GM23338 (cell line): ENCODE data around the gene ZNF385B. TPM values are rescaled to one million over a fixed set of nuclear protein-coding genes. Genes with fewer than 3 reads are reported as not detected.

Experiments
- ETS1 ChIP-seq: IDR thresholded peaks from 2 replicates; pipeline ENCODE4 v1.6.1; 2016; ENCODE audit warnings: antibody characterized with exemption
- EZH2 ChIP-seq: fragments of 200-600 bp; sonication (generic); IDR thresholded peaks from one replicate; pipeline ENCODE4 v1.8.0; 2017; ENCODE audit warnings: antibody characterized with exemption, mild to moderate bottlenecking, low read depth; ENCODE audit not compliant: unreplicated experiment
- NANOG ChIP-seq: IDR thresholded peaks from 2 replicates; pipeline ENCODE4 v1.6.1; 2016; ENCODE audit warnings: antibody characterized with exemption, borderline replicate concordance
- POLR2AphosphoS5 ChIP-seq: IDR thresholded peaks from 2 replicates; pipeline ENCODE4 v1.6.1; 2016; ENCODE audit warnings: antibody characterized with exemption, low read depth
- REST ChIP-seq: IDR thresholded peaks from one replicate; pipeline ENCODE4 v1.6.1; 2018; ENCODE audit warnings: antibody characterized with exemption; ENCODE audit not compliant: unreplicated experiment
- ZNF114 ChIP-seq: fragments of 250-450 bp; sonication (Bioruptor Pico); IDR thresholded peaks from 2 replicates; pipeline ENCODE4 v1.5.0; 2020; ENCODE audit warnings: mild to moderate bottlenecking, moderate library complexity
- ZNF331 ChIP-seq: fragments of 250-450 bp; sonication (Bioruptor Pico); IDR thresholded peaks from 2 replicates; pipeline ENCODE4 v1.5.0; 2020; ENCODE audit warnings: low read depth, mild to moderate bottlenecking, moderate library complexity
- polyA plus RNA-seq: library from polyadenylated mRNA; unstranded; fragments of >200 nt; fragmentation: Nextera tagmentation; extraction: Ambion mirVana; gene quantifications from 2 replicates; pipeline ENCODE4 v1.2.1, GENCODE V29; 2016
- total RNA-seq: library from RNA; depleted of rRNA; stranded (reverse); fragments of >200 nt; shearing (Covaris generic); gene quantifications from 2 replicates; pipeline ENCODE4 v1.2.3, GENCODE V29; 2014
- TF ChIP-seq, protein P1 (sequence below): fragments of 250-450 bp; sonication (Bioruptor Pico); IDR thresholded peaks from 2 replicates; pipeline ENCODE4 v1.5.0; 2020; ENCODE audit warnings: mild to moderate bottlenecking, moderate library complexity

ZNF385B gene
- total and polyA plus RNA-seq, 2 experiments from 2014 or later, result 1.5 to 4.6 TPM

DNA sequence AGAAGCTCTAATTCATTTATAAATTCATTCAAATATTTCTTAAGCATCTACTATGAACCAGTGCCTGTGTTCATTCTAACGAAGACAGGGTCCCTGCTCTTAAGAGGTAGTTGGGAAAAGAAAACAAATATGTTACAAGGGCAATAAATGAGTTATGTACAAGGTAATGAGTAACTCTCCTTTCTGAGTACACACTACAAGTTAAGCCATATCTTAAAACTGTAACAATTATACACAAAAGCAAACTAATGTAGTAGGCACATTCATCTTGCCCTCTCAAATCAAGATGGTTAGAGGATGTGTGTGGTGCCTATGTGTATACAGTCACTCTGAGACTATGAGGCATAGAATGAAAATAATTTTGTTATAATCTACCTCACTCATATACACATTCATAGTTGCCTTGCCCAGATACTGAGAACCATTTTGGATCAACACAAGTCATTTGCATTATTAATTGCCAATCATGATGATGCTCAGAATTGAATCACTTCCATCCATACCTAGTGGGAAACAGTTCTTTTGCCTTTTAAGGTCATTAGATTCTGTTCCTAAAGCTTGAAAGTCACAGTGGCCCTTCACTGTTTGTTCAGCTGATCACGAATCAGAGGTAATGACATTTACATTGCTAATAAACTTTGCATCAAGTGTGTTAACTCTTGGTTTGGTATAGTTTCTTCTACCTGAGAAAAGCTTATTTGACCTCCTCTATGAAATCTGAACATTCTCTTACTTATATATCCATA lies 283.1 kb downstream of the ZNF385B start (continued):
- TF ChIP-seq, protein P1, sequence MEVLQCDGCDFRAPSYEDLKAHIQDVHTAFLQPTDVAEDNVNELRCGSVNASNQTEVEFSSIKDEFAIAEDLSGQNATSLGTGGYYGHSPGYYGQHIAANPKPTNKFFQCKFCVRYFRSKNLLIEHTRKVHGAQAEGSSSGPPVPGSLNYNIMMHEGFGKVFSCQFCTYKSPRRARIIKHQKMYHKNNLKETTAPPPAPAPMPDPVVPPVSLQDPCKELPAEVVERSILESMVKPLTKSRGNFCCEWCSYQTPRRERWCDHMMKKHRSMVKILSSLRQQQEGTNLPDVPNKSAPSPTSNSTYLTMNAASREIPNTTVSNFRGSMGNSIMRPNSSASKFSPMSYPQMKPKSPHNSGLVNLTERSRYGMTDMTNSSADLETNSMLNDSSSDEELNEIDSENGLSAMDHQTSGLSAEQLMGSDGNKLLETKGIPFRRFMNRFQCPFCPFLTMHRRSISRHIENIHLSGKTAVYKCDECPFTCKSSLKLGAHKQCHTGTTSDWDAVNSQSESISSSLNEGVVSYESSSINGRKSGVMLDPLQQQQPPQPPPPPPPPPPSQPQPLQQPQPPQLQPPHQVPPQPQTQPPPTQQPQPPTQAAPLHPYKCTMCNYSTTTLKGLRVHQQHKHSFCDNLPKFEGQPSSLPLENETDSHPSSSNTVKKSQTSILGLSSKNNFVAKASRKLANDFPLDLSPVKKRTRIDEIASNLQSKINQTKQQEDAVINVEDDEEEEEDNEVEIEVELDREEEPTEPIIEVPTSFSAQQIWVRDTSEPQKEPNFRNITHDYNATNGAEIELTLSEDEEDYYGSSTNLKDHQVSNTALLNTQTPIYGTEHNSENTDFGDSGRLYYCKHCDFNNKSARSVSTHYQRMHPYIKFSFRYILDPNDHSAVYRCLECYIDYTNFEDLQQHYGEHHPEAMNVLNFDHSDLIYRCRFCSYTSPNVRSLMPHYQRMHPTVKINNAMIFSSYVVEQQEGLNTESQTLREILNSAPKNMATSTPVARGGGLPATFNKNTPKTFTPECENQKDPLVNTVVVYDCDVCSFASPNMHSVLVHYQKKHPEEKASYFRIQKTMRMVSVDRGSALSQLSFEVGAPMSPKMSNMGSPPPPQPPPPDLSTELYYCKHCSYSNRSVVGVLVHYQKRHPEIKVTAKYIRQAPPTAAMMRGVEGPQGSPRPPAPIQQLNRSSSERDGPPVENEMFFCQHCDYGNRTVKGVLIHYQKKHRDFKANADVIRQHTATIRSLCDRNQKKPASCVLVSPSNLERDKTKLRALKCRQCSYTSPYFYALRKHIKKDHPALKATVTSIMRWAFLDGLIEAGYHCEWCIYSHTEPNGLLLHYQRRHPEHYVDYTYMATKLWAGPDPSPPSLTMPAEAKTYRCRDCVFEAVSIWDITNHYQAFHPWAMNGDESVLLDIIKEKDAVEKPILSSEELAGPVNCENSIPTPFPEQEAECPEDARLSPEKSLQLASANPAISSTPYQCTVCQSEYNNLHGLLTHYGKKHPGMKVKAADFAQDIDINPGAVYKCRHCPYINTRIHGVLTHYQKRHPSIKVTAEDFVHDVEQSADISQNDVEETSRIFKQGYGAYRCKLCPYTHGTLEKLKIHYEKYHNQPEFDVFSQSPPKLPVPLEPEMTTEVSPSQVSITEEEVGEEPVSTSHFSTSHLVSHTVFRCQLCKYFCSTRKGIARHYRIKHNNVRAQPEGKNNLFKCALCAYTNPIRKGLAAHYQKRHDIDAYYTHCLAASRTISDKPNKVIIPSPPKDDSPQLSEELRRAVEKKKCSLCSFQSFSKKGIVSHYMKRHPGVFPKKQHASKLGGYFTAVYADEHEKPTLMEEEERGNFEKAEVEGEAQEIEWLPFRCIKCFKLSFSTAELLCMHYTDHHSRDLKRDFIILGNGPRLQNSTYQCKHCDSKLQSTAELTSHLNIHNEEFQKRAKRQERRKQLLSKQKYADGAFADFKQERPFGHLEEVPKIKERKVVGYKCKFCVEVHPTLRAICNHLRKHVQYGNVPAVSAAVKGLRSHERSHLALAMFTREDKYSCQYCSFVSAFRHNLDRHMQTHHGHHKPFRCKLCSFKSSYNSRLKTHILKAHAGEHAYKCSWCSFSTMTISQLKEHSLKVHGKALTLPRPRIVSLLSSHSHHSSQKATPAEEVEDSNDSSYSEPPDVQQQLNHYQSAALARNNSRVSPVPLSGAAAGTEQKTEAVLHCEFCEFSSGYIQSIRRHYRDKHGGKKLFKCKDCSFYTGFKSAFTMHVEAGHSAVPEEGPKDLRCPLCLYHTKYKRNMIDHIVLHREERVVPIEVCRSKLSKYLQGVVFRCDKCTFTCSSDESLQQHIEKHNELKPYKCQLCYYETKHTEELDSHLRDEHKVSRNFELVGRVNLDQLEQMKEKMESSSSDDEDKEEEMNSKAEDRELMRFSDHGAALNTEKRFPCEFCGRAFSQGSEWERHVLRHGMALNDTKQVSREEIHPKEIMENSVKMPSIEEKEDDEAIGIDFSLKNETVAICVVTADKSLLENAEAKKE (CRISPR knock-in tag), result no peak
- TF ChIP-seq REST (no peak), EZH2 (no peak), POLR2AphosphoS5 (no peak), ZNF331 (CRISPR knock-in tag) (no peak), ETS1 (no peak), NANOG (no peak), ZNF114 (CRISPR knock-in tag) (no peak)
